GM13976 (cell line): Measurements from ENCODE around the gene PLXNA2.

ENCODE experiments used
- DNase-seq: peaks from one replicate; pipeline ENCODE4 v3.0.0; 2012; ENCODE audit warnings: low spot score
- in situ Hi-C: fragments of 300-500 bp; cut with MboI; formaldehyde crosslinking; loops from one replicate; pipeline ENCODE4 v1.12.0; 2022; ENCODE audit warnings: low sequenced_read_pairs, mixed read lengths, inconsistent platforms; ENCODE audit not compliant: unreplicated experiment
- TF ChIP-seq, protein P1 (sequence below): IDR thresholded peaks from 2 replicates; pipeline ENCODE4 v1.5.1; 2012; ENCODE audit warnings: borderline replicate concordance, mild to moderate bottlenecking; ENCODE audit not compliant: insufficient read depth; ENCODE audit errors: extremely low read depth, missing control alignments, control extremely low read depth

Gene PLXNA2

DNA sequence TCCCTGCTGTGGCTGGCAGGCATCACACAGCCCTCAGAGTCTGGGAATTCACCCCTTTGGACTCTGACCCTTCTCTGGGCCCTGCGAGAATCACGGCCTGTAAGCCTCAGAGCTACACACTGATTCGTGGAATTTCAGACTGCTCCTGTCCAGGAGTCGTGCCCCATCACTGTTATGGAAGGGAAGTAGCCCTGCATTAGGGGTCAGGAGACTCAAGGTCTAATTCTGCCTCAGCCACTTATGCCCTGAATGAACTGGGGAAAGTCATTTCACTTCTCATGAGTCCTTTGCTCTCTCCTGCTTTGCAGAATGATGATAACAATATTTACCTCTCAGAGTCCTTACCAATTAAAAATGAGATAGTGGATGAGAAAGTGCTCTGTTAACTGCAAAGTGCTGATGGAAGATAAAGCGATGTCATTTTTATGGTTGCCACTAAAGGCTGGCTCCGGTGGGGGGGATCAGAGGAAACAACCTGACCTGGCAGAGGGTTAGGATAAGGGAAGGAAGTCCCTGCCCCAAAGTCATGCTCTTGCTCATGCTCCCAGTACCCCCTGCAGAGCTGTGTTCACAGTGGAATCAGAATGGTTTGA lies 184.7 kb downstream of the PLXNA2 start:
- TF ChIP-seq, protein P1, sequence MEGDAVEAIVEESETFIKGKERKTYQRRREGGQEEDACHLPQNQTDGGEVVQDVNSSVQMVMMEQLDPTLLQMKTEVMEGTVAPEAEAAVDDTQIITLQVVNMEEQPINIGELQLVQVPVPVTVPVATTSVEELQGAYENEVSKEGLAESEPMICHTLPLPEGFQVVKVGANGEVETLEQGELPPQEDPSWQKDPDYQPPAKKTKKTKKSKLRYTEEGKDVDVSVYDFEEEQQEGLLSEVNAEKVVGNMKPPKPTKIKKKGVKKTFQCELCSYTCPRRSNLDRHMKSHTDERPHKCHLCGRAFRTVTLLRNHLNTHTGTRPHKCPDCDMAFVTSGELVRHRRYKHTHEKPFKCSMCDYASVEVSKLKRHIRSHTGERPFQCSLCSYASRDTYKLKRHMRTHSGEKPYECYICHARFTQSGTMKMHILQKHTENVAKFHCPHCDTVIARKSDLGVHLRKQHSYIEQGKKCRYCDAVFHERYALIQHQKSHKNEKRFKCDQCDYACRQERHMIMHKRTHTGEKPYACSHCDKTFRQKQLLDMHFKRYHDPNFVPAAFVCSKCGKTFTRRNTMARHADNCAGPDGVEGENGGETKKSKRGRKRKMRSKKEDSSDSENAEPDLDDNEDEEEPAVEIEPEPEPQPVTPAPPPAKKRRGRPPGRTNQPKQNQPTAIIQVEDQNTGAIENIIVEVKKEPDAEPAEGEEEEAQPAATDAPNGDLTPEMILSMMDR: no peak
- in situ Hi-C loops: no loop called here
- no peak for DNase-seq

DNA sequence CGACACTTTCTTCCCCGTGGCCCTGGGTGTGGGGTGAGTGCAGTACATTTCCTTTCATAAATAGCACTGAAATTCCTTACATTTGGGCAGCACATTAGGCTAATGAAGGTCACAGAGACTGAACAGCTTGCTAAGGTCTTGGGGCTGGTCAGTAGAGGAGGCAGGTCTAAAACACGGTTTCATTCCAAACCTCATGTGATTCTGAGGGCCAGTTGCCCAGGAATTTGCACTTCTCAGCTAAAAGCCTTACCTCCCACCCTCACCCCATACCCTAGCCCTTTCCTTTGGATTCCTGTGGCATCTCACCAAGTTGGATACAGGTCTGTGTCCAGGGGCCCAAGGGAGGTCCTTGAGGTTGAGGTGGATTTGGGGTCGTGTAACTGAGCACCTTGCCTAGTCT lies 185.4 kb downstream of the PLXNA2 start:
- TF ChIP-seq, protein P1: no peak
- in situ Hi-C loops: no loop called here
- no peak for DNase-seq

DNA sequence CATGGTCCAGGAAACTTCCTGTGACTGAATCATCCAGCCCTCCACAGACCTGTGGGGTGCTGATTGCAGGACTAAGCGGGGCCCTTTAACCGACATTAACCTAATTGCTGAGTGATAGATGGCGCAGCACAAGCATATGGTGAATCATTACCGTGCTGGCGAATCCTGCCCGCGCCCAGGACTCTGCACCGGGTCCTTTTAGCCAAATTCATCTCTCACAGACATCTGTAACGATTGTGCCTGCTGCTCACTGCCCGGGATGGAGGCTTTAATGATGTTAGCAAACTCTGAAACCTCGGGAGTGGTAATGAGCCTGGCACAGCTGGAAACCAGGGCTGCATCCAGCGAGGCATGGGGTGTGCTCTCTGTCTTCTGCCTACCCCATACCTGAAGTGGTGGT lies 185.9 kb downstream of the PLXNA2 start:
- TF ChIP-seq, protein P1: no peak
- no peak for DNase-seq
- in situ Hi-C loops: no loop called here

DNA sequence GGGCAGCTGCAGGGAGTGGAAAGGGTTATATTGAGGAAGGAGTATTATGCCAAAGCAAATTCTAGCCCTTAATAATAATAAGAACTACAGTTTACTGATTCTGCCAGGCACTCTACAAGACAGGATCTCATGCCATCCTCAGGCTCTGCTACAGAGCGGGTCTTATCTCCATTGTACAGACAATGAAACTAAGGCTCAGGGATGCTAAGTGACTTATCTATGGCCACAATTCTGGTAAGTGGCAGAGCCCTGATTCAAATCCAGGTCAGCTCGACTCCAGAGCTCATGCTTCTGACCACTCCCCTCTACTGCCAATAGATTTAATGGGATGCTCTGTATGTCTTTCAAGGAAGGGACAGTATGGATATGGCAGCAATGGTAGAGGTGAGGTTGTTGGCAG lies 187.1 kb downstream of the PLXNA2 start:
- no peak for DNase-seq
- in situ Hi-C loops: no loop called here
- TF ChIP-seq, protein P1: no peak

DNA sequence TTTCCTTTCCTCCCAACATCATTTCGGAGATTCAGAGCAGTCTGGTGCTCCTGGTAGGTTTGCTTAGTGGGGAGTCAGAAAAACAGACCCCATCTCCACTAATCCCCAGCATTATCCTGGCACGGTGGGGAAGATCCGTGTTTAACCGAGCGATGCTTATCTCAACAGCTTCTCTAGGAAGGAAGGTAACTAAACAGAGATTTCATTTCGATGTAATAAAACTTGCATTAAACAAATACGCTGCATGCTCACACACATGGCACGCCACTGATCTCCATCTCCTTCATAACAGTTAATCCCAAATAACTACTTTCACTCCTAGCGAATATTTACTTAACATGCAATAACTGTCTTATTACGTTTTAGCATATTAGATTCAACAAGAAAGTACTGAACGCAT lies 188.6 kb downstream of the PLXNA2 start:
- in situ Hi-C loops: no loop called here
- DNase-seq: no peak
- TF ChIP-seq, protein P1: no peak

DNA sequence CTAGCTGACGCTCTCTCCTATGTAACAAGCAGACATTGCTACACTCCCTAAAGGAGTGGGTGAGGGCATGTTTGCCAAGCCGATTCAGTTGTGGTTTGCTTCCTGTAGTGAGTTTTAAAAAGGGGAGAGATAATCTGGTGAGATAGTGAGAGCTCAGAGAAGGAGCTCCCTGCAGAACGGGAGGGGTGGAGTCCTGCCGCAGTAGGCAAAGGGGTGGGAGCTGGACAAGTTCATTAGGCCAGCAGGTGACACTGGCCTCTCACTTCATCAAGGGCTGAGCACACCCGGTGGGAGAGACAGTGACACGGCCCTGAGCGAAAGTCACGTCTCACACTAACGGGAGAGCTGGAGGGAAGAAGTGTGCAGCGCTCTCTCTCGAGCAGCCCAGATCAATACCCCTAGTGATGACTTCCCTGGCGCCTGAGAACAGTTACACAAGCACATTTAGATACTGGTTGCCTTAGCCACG lies 189.2 kb downstream of the PLXNA2 start:
- in situ Hi-C loops: no loop called here
- DNase-seq: no peak
- TF ChIP-seq, protein P1: no peak
